LHCN-M2 (cell line): ENCODE results near the gene HRH3. TPM values are rescaled to one million over a fixed set of nuclear protein-coding genes. Genes with fewer than 3 reads are reported as not detected.
A peak's percentile ranks its signal among the peaks of the same experiment; 100 is the strongest.

Source experiments
- DNase-seq: peaks from one replicate; pipeline ENCODE4 v3.0.0-alpha.2; 2012; ENCODE audit warnings: low read depth
- total RNA-seq: library from RNA; depleted of rRNA; stranded (reverse); fragments of >200 nt; gene quantifications from 2 replicates; pipeline ENCODE4 v1.2.3, GENCODE V29; 2014

Gene HRH3
- total RNA-seq, 1 experiment from 2014 or later, result not detected

- DNase-seq, result no peak
Observed at GRCh38 chr20:62244644-62245108, 24.6 kb upstream of the HRH3 start.

GRCh38 chr20:62243906-62244515, 23.9 kb upstream of the HRH3 start:
- DNase-seq, result no peak

- DNase-seq, result no peak
Observed at GRCh38 chr20:62243106-62243505, 23.0 kb upstream of the HRH3 start.

GRCh38 chr20:62242176-62242575, 22.1 kb upstream of the HRH3 start:
- DNase-seq, result no peak

GRCh38 chr20:62241506-62241905, 21.4 kb upstream of the HRH3 start:
- DNase-seq, result no peak

- DNase-seq, result no peak
Observed at GRCh38 chr20:62240020-62240685, 20.1 kb upstream of the HRH3 start.

- no peak for DNase-seq
Observed at GRCh38 chr20:62239278-62239879, 19.3 kb upstream of the HRH3 start.

- no peak for DNase-seq
Observed at GRCh38 chr20:62238569-62239277, 18.6 kb upstream of the HRH3 start.

GRCh38 chr20:62237801-62238568, 17.9 kb upstream of the HRH3 start, which contains the start of gene OSBPL2:
OSBPL2 (plus strand) TSS chr20:62238521; CDS start chr20:62256185, 17,664 bp downstream.
- DNase-seq, result peak; percentile 95

- DNase-seq, result no peak
Observed at GRCh38 chr20:62237514-62237800, 17.4 kb upstream of the HRH3 start.

GRCh38 chr20:62236766-62237513, 16.9 kb upstream of the HRH3 start:
- DNase-seq, result no peak

GRCh38 chr20:62236200-62236599, 16.1 kb upstream of the HRH3 start:
- no peak for DNase-seq

GRCh38 chr20:62235777-62236157, 15.7 kb upstream of the HRH3 start:
- no peak for DNase-seq

GRCh38 chr20:62235001-62235776, 15.1 kb upstream of the HRH3 start:
- no peak for DNase-seq

- no peak for DNase-seq
Observed at GRCh38 chr20:62234339-62234738, 14.3 kb upstream of the HRH3 start.

- DNase-seq, result no peak
Observed at GRCh38 chr20:62233684-62234083, 13.6 kb upstream of the HRH3 start.

GRCh38 chr20:62232770-62233645, 12.9 kb upstream of the HRH3 start:
- no peak for DNase-seq

- no peak for DNase-seq
Observed at GRCh38 chr20:62232194-62232593, 12.1 kb upstream of the HRH3 start.

GRCh38 chr20:62231292-62231691, 11.2 kb upstream of the HRH3 start:
- no peak for DNase-seq
